IMR-90 (cell line): ENCODE results near the gene PLCB3. TPM values are rescaled to one million over a fixed set of nuclear protein-coding genes. Genes with fewer than 3 reads are reported as not detected.

ENCODE experiments used
- ATAC-seq: fragments of 200-7000 bp; cut with Tn5 transposase; 2 replicates; pipeline ENCODE4 v1.9.1; 2020; ENCODE audit warnings: low read depth, mild to moderate bottlenecking, moderate library complexity
- BruUV-seq: library from RNA; stranded (reverse); fragments of 400-500 nt; replicated peaks from 2 replicates; lab custom pipeline; 2021; lab: Mats Ljungman, UMichigan
- CTCF ChIA-PET: fragments of 300-600 bp; formaldehyde crosslinking; extraction: SDS; loops from one replicate; lab custom pipeline; 2021; ENCODE audit warnings: antibody characterized with exemption; lab: Yijun Ruan, JAX
- POLR2A ChIA-PET: fragments of 300-600 bp; sonication (Branson Sonifier 250); formaldehyde crosslinking; loops from one replicate; lab custom pipeline; 2022; ENCODE audit warnings: antibody characterized with exemption; ENCODE audit not compliant: unreplicated experiment; lab: Charles Lee
- DNase-seq: peaks from one replicate; pipeline ENCODE4 v3.0.0; 2013
- H2AFZ ChIP-seq: replicated peaks from 2 replicates; pipeline ENCODE3; 2013; ENCODE audit warnings: low read length, mild to moderate bottlenecking; ENCODE audit not compliant: poor library complexity
- H2AK5ac ChIP-seq: 2 replicates; pipeline ENCODE4 v1.6.1; 2013; ENCODE audit warnings: low read depth, low read length, inconsistent platforms
- H2AK9ac ChIP-seq: replicated peaks from 2 replicates; pipeline ENCODE3; 2013; ENCODE audit warnings: mild to moderate bottlenecking, low read depth, low read length, moderate library complexity; ENCODE audit not compliant: poor library complexity
- H2BK120ac ChIP-seq: 2 replicates; pipeline ENCODE4 v1.6.1; 2013; ENCODE audit warnings: low read depth, low read length, inconsistent platforms
- H2BK15ac ChIP-seq: 3 replicates; pipeline ENCODE4 v1.6.1; 2013; ENCODE audit warnings: low read depth, low read length, inconsistent platforms
- H2BK20ac ChIP-seq: 2 replicates; pipeline ENCODE4 v1.6.1; 2013; ENCODE audit warnings: low read depth, mild to moderate bottlenecking, inconsistent platforms, low read length, moderate library complexity
- H2BK5ac ChIP-seq: 2 replicates; pipeline ENCODE4 v1.6.1; 2013; ENCODE audit warnings: mild to moderate bottlenecking, low read depth, low read length, inconsistent platforms; ENCODE audit not compliant: poor library complexity, severe bottlenecking
- H3K14ac ChIP-seq: replicated peaks from 2 replicates; pipeline ENCODE4 v1.6.1; 2013; ENCODE audit warnings: low read depth, low read length, inconsistent platforms
- H3K18ac ChIP-seq: 2 replicates; pipeline ENCODE4 v1.6.1; 2013; ENCODE audit warnings: low read depth, low read length, control low read depth
- H3K23ac ChIP-seq: 2 replicates; pipeline ENCODE4 v1.6.1; 2013; ENCODE audit warnings: low read depth, low read length, inconsistent platforms
- H3K27ac ChIP-seq: 2 replicates; pipeline ENCODE4 v1.5.1; 2013; ENCODE audit warnings: mild to moderate bottlenecking, control low read depth, low read length; ENCODE audit not compliant: insufficient read depth
- H3K27me3 ChIP-seq: 2 replicates; pipeline ENCODE4 v1.6.1; 2013; ENCODE audit warnings: low read length; ENCODE audit not compliant: control insufficient read depth, insufficient read depth
- H3K36me3 ChIP-seq: 2 replicates; pipeline ENCODE4 v1.6.1; 2013; ENCODE audit warnings: low read length, mixed read lengths; ENCODE audit not compliant: control insufficient read depth, insufficient read depth
- H3K4ac ChIP-seq: 2 replicates; pipeline ENCODE4 v1.6.1; 2013; ENCODE audit warnings: low read depth, low read length, inconsistent platforms
- H3K4me1 ChIP-seq: 2 replicates; pipeline ENCODE4 v1.6.1; 2013; ENCODE audit warnings: low read length, mixed read lengths; ENCODE audit not compliant: control insufficient read depth, insufficient read depth
- H3K4me2 ChIP-seq: 2 replicates; pipeline ENCODE4 v1.6.1; 2013; ENCODE audit warnings: low read depth, mild to moderate bottlenecking, control low read depth, low read length, moderate library complexity
- H3K4me3 ChIP-seq: 2 replicates; pipeline ENCODE4 v1.5.1; 2013; ENCODE audit warnings: low read depth, mild to moderate bottlenecking, control low read depth, low read length, moderate library complexity; ENCODE audit not compliant: insufficient read depth
- H3K56ac ChIP-seq: 2 replicates; pipeline ENCODE4 v1.6.1; 2013; ENCODE audit warnings: low read length, inconsistent platforms; ENCODE audit not compliant: insufficient read depth; ENCODE audit errors: extremely low read depth
- H3K79me1 ChIP-seq, 2 experiments: 2 replicates each; pipeline ENCODE4 v1.6.1; 2013; ENCODE audit warnings: low read length in 2 of 2, inconsistent platforms in 1 of 2, low read depth in 1 of 2
- H3K9ac ChIP-seq: 2 replicates; pipeline ENCODE4 v1.6.1; 2013; ENCODE audit warnings: low read depth, low read length, control low read depth
- H3K9me1 ChIP-seq: 2 replicates; pipeline ENCODE4 v1.6.1; 2013; ENCODE audit warnings: low read length, inconsistent platforms; ENCODE audit not compliant: insufficient read depth
- H3K9me3 ChIP-seq: 2 replicates; pipeline ENCODE4 v1.6.1; 2013; ENCODE audit warnings: low read length; ENCODE audit not compliant: control insufficient read depth, insufficient read depth
- H4K20me1 ChIP-seq: 2 replicates; pipeline ENCODE4 v1.6.1; 2013; ENCODE audit warnings: low read length, inconsistent platforms; ENCODE audit not compliant: insufficient read depth
- H4K5ac ChIP-seq: 2 replicates; pipeline ENCODE4 v1.6.1; 2013; ENCODE audit warnings: mild to moderate bottlenecking, low read depth, low read length, control low read depth
- H4K8ac ChIP-seq, 2 experiments: 2 replicates each; pipeline ENCODE4 v1.6.1; 2013; ENCODE audit warnings: low read depth in 2 of 2, low read length in 2 of 2, control low read depth in 1 of 2, inconsistent platforms in 1 of 2
- H4K91ac ChIP-seq: 2 replicates; pipeline ENCODE4 v1.6.1; 2013; ENCODE audit warnings: low read depth, low read length, inconsistent platforms; ENCODE audit not compliant: insufficient read depth
- BHLHE40 ChIP-seq: fragments of 150-350 bp; IDR thresholded peaks from 2 replicates; pipeline ENCODE4 v1.6.1; 2016; ENCODE audit warnings: mild to moderate bottlenecking, low read depth, low read length
- CEBPB ChIP-seq: IDR thresholded peaks from 2 replicates; pipeline ENCODE4 v1.6.1; 2012; ENCODE audit warnings: low read depth, low read length, improper control_type of control experiment
- CHD1 ChIP-seq: IDR thresholded peaks from 2 replicates; pipeline ENCODE4 v1.6.1; 2012; ENCODE audit warnings: low read depth, low read length, improper control_type of control experiment
- FOS ChIP-seq: fragments of 150-350 bp; IDR thresholded peaks from 2 replicates; pipeline ENCODE4 v1.6.1; 2016; ENCODE audit warnings: low read depth, low read length
- MAFK ChIP-seq: IDR thresholded peaks from 2 replicates; pipeline ENCODE4 v1.6.1; 2012; ENCODE audit warnings: low read depth, low read length, improper control_type of control experiment
- MAZ ChIP-seq: IDR thresholded peaks from 2 replicates; pipeline ENCODE4 v1.6.1; 2012; ENCODE audit warnings: low read depth, mild to moderate bottlenecking, low read length, improper control_type of control experiment, moderate library complexity, borderline replicate concordance
- MXI1 ChIP-seq: IDR thresholded peaks from 2 replicates; pipeline ENCODE4 v1.6.1; 2012; ENCODE audit warnings: low read depth, mild to moderate bottlenecking, low read length, moderate library complexity, borderline replicate concordance
- NFE2L2 ChIP-seq: fragments of 150-350 bp; IDR thresholded peaks from 2 replicates; pipeline ENCODE4 v1.6.1; 2016; ENCODE audit warnings: low read depth, mild to moderate bottlenecking, low read length
- POLR2A ChIP-seq: IDR thresholded peaks from 2 replicates; pipeline ENCODE4 v1.6.1; 2012; ENCODE audit warnings: mild to moderate bottlenecking, low read depth, low read length
- RAD21 ChIP-seq: IDR thresholded peaks from 2 replicates; pipeline ENCODE4 v1.6.1; 2012; ENCODE audit warnings: low read length, improper control_type of control experiment
- RCOR1 ChIP-seq: IDR thresholded peaks from 2 replicates; pipeline ENCODE4 v1.6.1; 2012; ENCODE audit warnings: mild to moderate bottlenecking, low read length, improper control_type of control experiment; ENCODE audit not compliant: insufficient replicate concordance
- RFX5 ChIP-seq: IDR thresholded peaks from 2 replicates; pipeline ENCODE4 v1.8.0; 2012; ENCODE audit warnings: low read depth, mild to moderate bottlenecking, low read length, moderate library complexity
- SMC3 ChIP-seq: fragments of 150-350 bp; IDR thresholded peaks from 2 replicates; pipeline ENCODE4 v1.6.1; 2016; ENCODE audit warnings: low read depth, mild to moderate bottlenecking, antibody characterized with exemption, low read length, moderate library complexity
- USF2 ChIP-seq: fragments of 150-350 bp; IDR thresholded peaks from 2 replicates; pipeline ENCODE4 v1.6.1; 2017; ENCODE audit warnings: mild to moderate bottlenecking, antibody characterized with exemption, low read length, low read depth
- WGBS, 2 experiments: methylation state at CpG; one replicate each; pipeline versions ENCODE4 v1.1.5 to v1.1.7; 2013; ENCODE audit warnings: missing lambda C conversion rate in 2 of 2; ENCODE audit not compliant: insufficient read length in 1 of 2; ENCODE audit errors: extremely low coverage in 2 of 2; 5-methylcytosine and 5-hydroxymethylcytosine counted together
- dilution Hi-C: fragments of 300-500 bp; cut with HindIII; formaldehyde crosslinking; loops from one replicate; pipeline ENCODE4 v1.14.3; 2018; ENCODE audit warnings: low sequenced_read_pairs; ENCODE audit not compliant: unreplicated experiment
- in situ Hi-C: fragments of 300-500 bp; cut with MboI; formaldehyde crosslinking; loops from 3 replicates; pipeline ENCODE4 v1.14.3; 2019; ENCODE audit warnings: low sequenced_read_pairs, inconsistent platforms, mixed read lengths
- intact Hi-C: fragments of 100-400 bp; cut with micrococcal nuclease; formaldehyde crosslinking; loops from 2 replicates; pipeline ENCODE4 v1.10.0; 2022
- polyA plus RNA-seq, 3 experiments: library from polyadenylated mRNA; depleted of rRNA; stranded (reverse); fragments of >200 nt; gene quantifications; 2 replicates each; pipeline ENCODE4 v1.2.3, GENCODE V29; 2012; ENCODE audit warnings: low replicate concordance in 1 of 3
- total RNA-seq: library from RNA; depleted of rRNA; stranded (reverse); fragments of >200 nt; gene quantifications from 2 replicates; pipeline ENCODE4 v1.2.3, GENCODE V29; 2012
- TF ChIP-seq, protein P1 (sequence below): conservative IDR thresholded peaks from 2 replicates; pipeline ENCODE4 v1.5.1; 2012; ENCODE audit warnings: mild to moderate bottlenecking, low read depth, low read length, improper control_type of control experiment

The PLCB3 gene
- total and polyA plus RNA-seq, 2 of the 4 experiments (the other 2 are of a cell fraction), result 23.9 to 24.9 TPM

DNA sequence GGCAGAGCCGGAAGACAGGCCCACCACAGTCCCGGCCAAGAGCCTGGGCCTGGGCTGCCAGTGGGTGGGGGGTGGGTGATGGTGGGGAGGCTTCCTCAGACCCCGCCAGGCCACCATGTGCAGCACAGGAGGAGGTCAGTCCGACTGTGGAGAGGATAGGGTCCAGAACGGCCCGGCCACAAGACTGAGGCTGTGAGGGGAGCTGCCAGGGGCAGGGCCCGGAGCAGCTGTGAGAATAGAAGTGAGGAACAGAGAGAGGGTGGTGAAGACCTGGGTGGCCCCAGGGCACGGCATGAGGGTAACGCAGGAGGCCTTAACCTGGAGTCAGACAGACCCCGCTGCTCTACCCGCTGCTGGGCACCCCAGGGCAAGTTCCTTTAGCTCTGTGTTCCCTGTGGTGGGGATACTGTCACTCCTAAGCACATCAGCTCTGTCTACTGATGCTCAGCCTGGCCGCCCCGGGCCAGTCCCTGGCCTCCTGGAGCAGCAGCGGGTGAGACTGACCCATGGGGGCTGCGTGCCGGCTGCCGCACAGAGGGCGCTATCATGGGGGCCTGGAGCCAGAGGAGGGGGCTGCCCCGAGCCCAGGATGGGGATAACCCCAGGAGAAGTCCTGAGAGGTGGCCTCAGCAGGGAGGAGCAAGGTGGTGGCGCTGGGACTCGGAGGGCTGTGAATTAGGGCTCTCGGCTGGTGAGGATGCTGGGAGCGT, 43.1 kb upstream of the PLCB3 start:
- Histone ChIP-seq H3K4me1 (peaks cover 10% of the 10 kb centered on the region), H4K91ac (peak overlapping the region; percentile 94; the same call in 1 of the 2 replicates), H2AFZ (peak overlapping the region; percentile 94), H3K23ac (no peak overlapping the region), H4K20me1 (peaks cover 8% of the 10 kb centered on the region; the same call in 1 of the 2 replicates), H3K4me2 (no peak overlapping the region), H3K9me3 (no peaks in the 10 kb centered on the region), H2AK5ac (peak overlapping the region; percentile 76), H3K9me1 (no peaks in the 10 kb centered on the region; the same call in 1 of the 2 replicates), H3K27me3 (no peaks in the 10 kb centered on the region), H3K4ac (peak overlapping the region; percentile 89), H2BK120ac (peak overlapping the region; percentile 72; the same call in 1 of the 2 replicates), H4K8ac (peak overlapping the region; percentile 88 to 95), H3K36me3 (peaks cover 28% of the 10 kb centered on the region), H3K4me3 (no peak overlapping the region), H3K9ac (no peak overlapping the region; the same call in 1 of the 2 replicates), H3K18ac (peak overlapping the region; percentile 50), H3K79me1 (peaks cover 0 to 22% of the 10 kb centered on the region in 2 experiments; a peak in 2 of 4 replicates), H2AK9ac (peak overlapping the region; percentile 95), H2BK5ac (peak overlapping the region; percentile 91), H3K27ac (peak overlapping the region; percentile 62), H2BK15ac (peak overlapping the region; percentile 15; the same call in 1 of the 3 replicates), H4K5ac (peak overlapping the region; percentile 92), H3K56ac (peak overlapping the region; percentile 5; the same call in 1 of the 2 replicates), H3K14ac (peak overlapping the region; percentile 38; the same call in 1 of the 2 replicates), H2BK20ac (peak overlapping the region; percentile 20; the same call in 1 of the 2 replicates)
- ChIA-PET CTCF (interaction anchor here (0.7 to 2.0 kb wide), 2 partner anchors 9 to 93 kb away, joined by 3 to 7 read pairs; no protein-coding TSS in a partner anchor), POLR2A (no interaction called here)
- no peak for ATAC-seq
- in situ Hi-C loops (no loop called here), dilution Hi-C loops (no loop called here), intact Hi-C loops (loop anchor here (10.0 kb wide), 1 partner anchor 447 kb away; no protein-coding TSS in a partner anchor)
- 95% methylated on average over 8 of the region's 23 CpGs; no CpG with 5 or more reads in 1 of the 2 experiments for whole genome bisulfite sequencing, 2 experiments
- DNase-seq, result no peak
- no TSS peak for BruUV-seq
- TF ChIP-seq RAD21, result no peak
- no peak for TF ChIP-seq BHLHE40
- TF ChIP-seq RFX5, result no peak
- TF ChIP-seq MAZ, result no peak
- no peak for TF ChIP-seq SMC3
- no peak for TF ChIP-seq USF2
- TF ChIP-seq, protein P1, sequence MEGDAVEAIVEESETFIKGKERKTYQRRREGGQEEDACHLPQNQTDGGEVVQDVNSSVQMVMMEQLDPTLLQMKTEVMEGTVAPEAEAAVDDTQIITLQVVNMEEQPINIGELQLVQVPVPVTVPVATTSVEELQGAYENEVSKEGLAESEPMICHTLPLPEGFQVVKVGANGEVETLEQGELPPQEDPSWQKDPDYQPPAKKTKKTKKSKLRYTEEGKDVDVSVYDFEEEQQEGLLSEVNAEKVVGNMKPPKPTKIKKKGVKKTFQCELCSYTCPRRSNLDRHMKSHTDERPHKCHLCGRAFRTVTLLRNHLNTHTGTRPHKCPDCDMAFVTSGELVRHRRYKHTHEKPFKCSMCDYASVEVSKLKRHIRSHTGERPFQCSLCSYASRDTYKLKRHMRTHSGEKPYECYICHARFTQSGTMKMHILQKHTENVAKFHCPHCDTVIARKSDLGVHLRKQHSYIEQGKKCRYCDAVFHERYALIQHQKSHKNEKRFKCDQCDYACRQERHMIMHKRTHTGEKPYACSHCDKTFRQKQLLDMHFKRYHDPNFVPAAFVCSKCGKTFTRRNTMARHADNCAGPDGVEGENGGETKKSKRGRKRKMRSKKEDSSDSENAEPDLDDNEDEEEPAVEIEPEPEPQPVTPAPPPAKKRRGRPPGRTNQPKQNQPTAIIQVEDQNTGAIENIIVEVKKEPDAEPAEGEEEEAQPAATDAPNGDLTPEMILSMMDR, result no peak
- no peak for TF ChIP-seq FOS
- no peak for TF ChIP-seq NFE2L2
- no peak for TF ChIP-seq MXI1
- TF ChIP-seq CHD1, result no peak
- TF ChIP-seq MAFK, result no peak
- no peak for TF ChIP-seq POLR2A
- TF ChIP-seq CEBPB, result no peak
- no peak for TF ChIP-seq RCOR1
